Mesendoderm (in vitro differentiated cells): ENCODE measurements around the gene NEURL4.

ENCODE experiments used
- DNase-seq: peaks from one replicate; pipeline ENCODE4 v3.0.0; 2013
- H2AK5ac ChIP-seq: 2 replicates; pipeline ENCODE4 v1.6.1; 2013; ENCODE audit warnings: low read length, inconsistent platforms
- H2BK120ac ChIP-seq: 2 replicates; pipeline ENCODE4 v1.6.1; 2013; ENCODE audit warnings: low read depth, mild to moderate bottlenecking, low read length, moderate library complexity, mixed read lengths
- H2BK15ac ChIP-seq: replicated peaks from 2 replicates; pipeline ENCODE4 v1.6.1; 2013; ENCODE audit warnings: low read depth, mild to moderate bottlenecking, moderate library complexity
- H2BK5ac ChIP-seq: 2 replicates; pipeline ENCODE4 v1.6.1; 2013; ENCODE audit warnings: low read length, inconsistent platforms
- H3K18ac ChIP-seq: 2 replicates; pipeline ENCODE4 v1.6.1; 2013; ENCODE audit warnings: mild to moderate bottlenecking, low read length, mixed read lengths
- H3K23ac ChIP-seq: one replicate; pipeline ENCODE4 v1.6.1; 2013; ENCODE audit warnings: low read length
- H3K27ac ChIP-seq: 2 replicates; pipeline ENCODE4 v1.5.1; 2013; ENCODE audit warnings: low read depth, mild to moderate bottlenecking, inconsistent platforms, low read length, moderate library complexity
- H3K27me3 ChIP-seq: 2 replicates; pipeline ENCODE4 v1.6.1; 2013; ENCODE audit warnings: low read length, control low read depth, mild to moderate bottlenecking, inconsistent platforms; ENCODE audit not compliant: insufficient read depth, poor library complexity
- H3K36me3 ChIP-seq: 2 replicates; pipeline ENCODE4 v1.6.1; 2013; ENCODE audit warnings: low read length, inconsistent platforms; ENCODE audit not compliant: control insufficient read depth, insufficient read depth
- H3K4ac ChIP-seq: one replicate; pipeline ENCODE4 v1.6.1; 2013; ENCODE audit warnings: low read depth, mild to moderate bottlenecking, low read length, moderate library complexity
- H3K4me1 ChIP-seq: 2 replicates; pipeline ENCODE4 v1.6.1; 2013; ENCODE audit warnings: low read depth, low read length, inconsistent platforms; ENCODE audit not compliant: control insufficient read depth
- H3K4me2 ChIP-seq: 2 replicates; pipeline ENCODE4 v1.6.1; 2013; ENCODE audit warnings: low read length
- H3K4me3 ChIP-seq: 2 replicates; pipeline ENCODE4 v1.5.1; 2013; ENCODE audit warnings: mild to moderate bottlenecking, low read length
- H3K56ac ChIP-seq: one replicate; pipeline ENCODE4 v1.6.1; 2013; ENCODE audit warnings: low read length
- H3K79me1 ChIP-seq: 2 replicates; pipeline ENCODE4 v1.6.1; 2013; ENCODE audit warnings: low read length, inconsistent platforms
- H3K79me2 ChIP-seq: 2 replicates; pipeline ENCODE4 v1.6.1; 2013; ENCODE audit warnings: mild to moderate bottlenecking, low read length; ENCODE audit not compliant: control insufficient read depth, insufficient read depth
- H3K9ac ChIP-seq: 2 replicates; pipeline ENCODE4 v1.6.1; 2013; ENCODE audit warnings: low read length, inconsistent platforms
- H4K5ac ChIP-seq: one replicate; pipeline ENCODE4 v1.6.1; 2013; ENCODE audit warnings: low read length
- H4K8ac ChIP-seq: one replicate; pipeline ENCODE4 v1.6.1; 2013; ENCODE audit warnings: low read depth, mild to moderate bottlenecking, control low read depth, low read length, moderate library complexity
- WGBS: extraction: QIAGEN DNeasy Blood & Tissue Kit; methylation state at CpG from one replicate; pipeline ENCODE4 v1.1.7; 2013; ENCODE audit warnings: low lambda C conversion rate, missing lambda C conversion rate; ENCODE audit not compliant: insufficient coverage; ENCODE audit errors: extremely low coverage; 5-methylcytosine and 5-hydroxymethylcytosine counted together

Gene NEURL4

GRCh38 chr17:7322520-7323194 is 6.5 kb downstream of the NEURL4 start:
- Histone ChIP-seq H3K18ac (no peak overlapping the region), H3K4me2 (no peak overlapping the region), H3K27me3 (no peaks in the 10 kb centered on the region), H2BK15ac (no peak overlapping the region), H3K36me3 (peaks cover 16% of the 10 kb centered on the region), H3K4me1 (no peaks in the 10 kb centered on the region), H3K56ac (no peak overlapping the region), H3K27ac (no peak overlapping the region), H4K8ac (no peak overlapping the region), H3K79me2 (peaks cover 2% of the 10 kb centered on the region), H3K4me3 (no peak overlapping the region), H3K4ac (no peak overlapping the region), H3K9ac (no peak overlapping the region), H2AK5ac (no peak overlapping the region), H3K23ac (no peak overlapping the region), H4K5ac (no peak overlapping the region), H2BK5ac (no peak overlapping the region), H2BK120ac (no peak overlapping the region), H3K79me1 (peaks cover 2% of the 10 kb centered on the region)
- no CpG with 5 or more reads among the region's 22 CpGs for WGBS
- DNase-seq = no peak

GRCh38 chr17:7321466-7321865 is 7.7 kb downstream of the NEURL4 start:
- Histone ChIP-seq H3K4me2 (no peak overlapping the region), H3K79me2 (no peaks in the 10 kb centered on the region), H3K27ac (no peak overlapping the region), H2AK5ac (no peak overlapping the region), H2BK15ac (no peak overlapping the region), H3K79me1 (no peaks in the 10 kb centered on the region), H3K4me3 (no peak overlapping the region), H3K23ac (no peak overlapping the region), H3K27me3 (no peaks in the 10 kb centered on the region), H2BK120ac (no peak overlapping the region), H4K8ac (no peak overlapping the region), H3K36me3 (peaks cover 18% of the 10 kb centered on the region), H2BK5ac (no peak overlapping the region), H3K18ac (no peak overlapping the region), H3K4me1 (no peaks in the 10 kb centered on the region), H4K5ac (no peak overlapping the region), H3K9ac (no peak overlapping the region), H3K4ac (no peak overlapping the region), H3K56ac (no peak overlapping the region)
- no CpG with 5 or more reads among the region's 15 CpGs for WGBS
- no peak for DNase-seq

GRCh38 chr17:7318121-7318860 is 10.8 kb downstream of the NEURL4 start:
- DNase-seq = no peak
- Histone ChIP-seq H2BK5ac (no peak overlapping the region), H3K79me2 (peaks cover 4% of the 10 kb centered on the region), H3K36me3 (peaks cover 14% of the 10 kb centered on the region), H2BK120ac (no peak overlapping the region), H2BK15ac (no peak overlapping the region), H4K8ac (no peak overlapping the region), H4K5ac (no peak overlapping the region), H3K56ac (no peak overlapping the region), H3K18ac (no peak overlapping the region), H3K4me2 (no peak overlapping the region), H3K79me1 (peaks cover 5% of the 10 kb centered on the region), H3K4me3 (no peak overlapping the region), H3K4me1 (peaks cover 3% of the 10 kb centered on the region), H3K27ac (no peak overlapping the region), H3K27me3 (no peaks in the 10 kb centered on the region), H2AK5ac (no peak overlapping the region), H3K9ac (no peak overlapping the region), H3K4ac (no peak overlapping the region), H3K23ac (no peak overlapping the region)
- no CpG with 5 or more reads among the region's 13 CpGs for WGBS

GRCh38 chr17:7317161-7317803 is 11.9 kb downstream of the NEURL4 start:
- Histone ChIP-seq H3K23ac (no peak overlapping the region), H3K27me3 (no peaks in the 10 kb centered on the region), H2BK15ac (no peak overlapping the region), H2AK5ac (no peak overlapping the region), H2BK5ac (no peak overlapping the region), H3K18ac (no peak overlapping the region), H3K4ac (no peak overlapping the region), H2BK120ac (no peak overlapping the region), H3K4me3 (no peak overlapping the region), H3K79me2 (peaks cover 4% of the 10 kb centered on the region), H3K4me1 (peaks cover 3% of the 10 kb centered on the region), H4K8ac (no peak overlapping the region), H3K9ac (no peak overlapping the region), H3K36me3 (peaks cover 10% of the 10 kb centered on the region), H3K56ac (no peak overlapping the region), H3K79me1 (peaks cover 7% of the 10 kb centered on the region), H4K5ac (no peak overlapping the region), H3K27ac (no peak overlapping the region), H3K4me2 (no peak overlapping the region)
- WGBS = no CpG with 5 or more reads among the region's 16 CpGs
- DNase-seq = no peak

- DNase-seq = no peak
- H3K36me3 ChIP-seq = peaks cover 12% of the 10 kb centered on the region
- no peaks in the 10 kb centered on the region for H3K27me3 ChIP-seq
These were observed 13.4 kb downstream of the NEURL4 start for GRCh38 chr17:7315570-7316235.

More at GRCh38 chr17:7315570-7316235, 13.4 kb downstream of the NEURL4 start:
- no peak overlapping the region for H3K23ac ChIP-seq
- peaks cover 12% of the 10 kb centered on the region for H3K79me2 ChIP-seq
- H3K4me1 ChIP-seq = peaks cover 3% of the 10 kb centered on the region
- H2BK5ac ChIP-seq = no peak overlapping the region
- no peak overlapping the region for H2BK120ac ChIP-seq
- H3K56ac ChIP-seq = peak overlapping the region; percentile 83
- H3K4me3 ChIP-seq = peak overlapping the region; percentile 45
- no peak overlapping the region for H4K8ac ChIP-seq
- H3K4me2 ChIP-seq = peak overlapping the region; percentile 69
- peak overlapping the region; percentile 72 for H3K9ac ChIP-seq
- H3K27ac ChIP-seq = peak overlapping the region; percentile 51
- H3K79me1 ChIP-seq = peaks cover 11% of the 10 kb centered on the region
- WGBS = no CpG with 5 or more reads among the region's 30 CpGs
- H4K5ac ChIP-seq = no peak overlapping the region
- H2AK5ac ChIP-seq = no peak overlapping the region
- H3K4ac ChIP-seq = no peak overlapping the region
- H3K18ac ChIP-seq = peak overlapping the region; percentile 62
- no peak overlapping the region for H2BK15ac ChIP-seq
